HCT116 (cell line): ENCODE measurements around the gene SOX2. TPM values are rescaled to one million over a fixed set of nuclear protein-coding genes. Genes with fewer than 3 reads are reported as not detected.

ENCODE experiments used
- ATAC-seq: fragments of 200-7000 bp; cut with Tn5 transposase; 2 replicates; pipeline ENCODE4 v1.9.1; 2020; ENCODE audit warnings: mild to moderate bottlenecking, moderate library complexity
- BruUV-seq: library from RNA; stranded (reverse); fragments of 400-500 nt; replicated peaks from 2 replicates; lab custom pipeline; 2021; lab: Mats Ljungman, UMichigan
- CTCF ChIA-PET: fragments of 300-600 bp; sonication (Branson Sonifier 250); formaldehyde crosslinking; loops from one replicate; lab custom pipeline; 2021; ENCODE audit warnings: antibody characterized with exemption; lab: Charles Lee
- POLR2A ChIA-PET: fragments of 300-600, 350-600 bp; sonication (Branson Sonifier 250); formaldehyde crosslinking; loops from one replicate; lab custom pipeline; 2021; ENCODE audit warnings: antibody characterized with exemption; lab: Charles Lee
- RAD21 ChIA-PET, 2 experiments: fragments of 300-600 bp; sonication (Branson Sonifier 250); formaldehyde crosslinking; loops; one replicate each; lab custom pipeline; 2023; ENCODE audit warnings: low total read pairs in 2 of 2; ENCODE audit not compliant: uncharacterized antibody in 2 of 2, unreplicated experiment in 2 of 2, low non-redundant PET in 1 of 2; lab: Charles Lee
- DNase-seq: peaks from one replicate; pipeline ENCODE4 v3.0.0-alpha.2; 2010; ENCODE audit warnings: low read depth, low spot score
- H2AFZ ChIP-seq: fragments of 200-600 bp; shearing (Covaris generic), sonication (generic); 2 replicates; pipeline ENCODE4 v1.6.1; 2017; ENCODE audit warnings: low read depth, mixed run types, mixed read lengths, antibody characterized with exemption, low read length; ENCODE audit not compliant: poor library complexity, severe bottlenecking
- H3K27ac ChIP-seq: 2 replicates; pipeline ENCODE4 v1.5.1; 2012; ENCODE audit warnings: low read depth, low read length
- H3K27me3 ChIP-seq: fragments of 200-600 bp; sonication (generic); 2 replicates; pipeline ENCODE4 v1.6.1; 2016; ENCODE audit warnings: mixed run types, low read length, mixed read lengths; ENCODE audit not compliant: insufficient read depth
- H3K36me3 ChIP-seq, 2 experiments: fragments of 200-500 bp in 1 of 2; fragments of 200-600 bp in 1 of 2; sonication (Bioruptor generic) in 1 of 2; sonication (generic) in 1 of 2; 2 replicates each; pipeline versions ENCODE4 v1.5.1 to v1.6.1; 2014 to 2016; ENCODE audit warnings: low read length in 2 of 2, inconsistent platforms in 1 of 2, mixed read lengths in 1 of 2, mixed run types in 1 of 2; ENCODE audit not compliant: insufficient read depth in 2 of 2, control insufficient read depth in 1 of 2
- H3K4me1 ChIP-seq, 2 experiments: fragments of 200-600 bp in 1 of 2; sonication (generic) in 1 of 2; 2 replicates each; pipeline versions ENCODE4 v1.5.1 to v1.6.1; 2012 to 2017; ENCODE audit warnings: low read length in 2 of 2, inconsistent platforms in 1 of 2, mild to moderate bottlenecking in 1 of 2, mixed read lengths in 1 of 2, mixed run types in 1 of 2, moderate library complexity in 1 of 2; ENCODE audit not compliant: insufficient read depth in 2 of 2, control insufficient read depth in 1 of 2
- H3K4me2 ChIP-seq: fragments of 200-600 bp; sonication (generic); 2 replicates; pipeline ENCODE4 v1.6.1; 2017; ENCODE audit warnings: mixed run types, low read length, mixed read lengths
- H3K4me3 ChIP-seq, 2 experiments: fragments of 200-600 bp in 1 of 2; sonication (generic) in 1 of 2; replicated peaks in 1 of 2; 2 replicates each; pipeline ENCODE4 v1.5.1; 2011 to 2016; ENCODE audit warnings: low read length in 2 of 2, control low read depth in 1 of 2, low read depth in 1 of 2, mild to moderate bottlenecking in 1 of 2, mixed read lengths in 1 of 2, mixed run types in 1 of 2
- H3K79me2 ChIP-seq: fragments of 200-600 bp; sonication (generic); 2 replicates; pipeline ENCODE4 v1.6.1; 2017; ENCODE audit warnings: mild to moderate bottlenecking, mixed run types, low read length, moderate library complexity, mixed read lengths; ENCODE audit not compliant: insufficient read depth
- H3K9ac ChIP-seq: fragments of 200-600 bp; sonication (generic); 2 replicates; pipeline ENCODE4 v1.6.1; 2016; ENCODE audit warnings: low read length, mixed read lengths
- H3K9me2 ChIP-seq: fragments of 200-600 bp; sonication (generic), shearing (Covaris generic); 2 replicates; pipeline ENCODE4 v1.6.1; 2017; ENCODE audit warnings: mixed run types, mild to moderate bottlenecking, moderate library complexity; ENCODE audit not compliant: insufficient read depth
- H3K9me3 ChIP-seq, 2 experiments: fragments of 200-500 bp in 1 of 2; fragments of 200-600 bp in 1 of 2; sonication (Bioruptor generic) in 1 of 2; sonication (generic) in 1 of 2; 2 replicates each; pipeline ENCODE4 v1.6.1; 2014 to 2017; ENCODE audit warnings: low read length in 2 of 2, mixed read lengths in 2 of 2, inconsistent platforms in 1 of 2, low read depth in 1 of 2, mild to moderate bottlenecking in 1 of 2, mixed run types in 1 of 2, moderate library complexity in 1 of 2; ENCODE audit not compliant: control insufficient read depth in 1 of 2, insufficient read depth in 1 of 2
- H4K20me1 ChIP-seq: fragments of 200-600 bp; sonication (generic), shearing (Covaris generic); 2 replicates; pipeline ENCODE4 v1.6.1; 2017; ENCODE audit warnings: mixed run types, mild to moderate bottlenecking, moderate library complexity; ENCODE audit not compliant: insufficient read depth
- CTCF ChIP-seq, 3 experiments: fragments of 200-600 bp in 1 of 3; sonication (generic) in 1 of 3; IDR thresholded peaks in 2 of 3; conservative IDR thresholded peaks in 1 of 3; 2 replicates each; pipeline ENCODE4 v1.5.1; 2012 to 2017; ENCODE audit warnings: low read depth in 2 of 3, low read length in 2 of 3, antibody characterized with exemption in 1 of 3, borderline replicate concordance in 1 of 3, control low read depth in 1 of 3, mild to moderate bottlenecking in 1 of 3, mixed read lengths in 1 of 3, mixed run types in 1 of 3, moderate library complexity in 1 of 3; ENCODE audit not compliant: insufficient read depth in 1 of 3
- EGR1 ChIP-seq: IDR thresholded peaks from 2 replicates; pipeline ENCODE4 v1.6.1; 2012; ENCODE audit warnings: low read depth
- ELF1 ChIP-seq: IDR thresholded peaks from 2 replicates; pipeline ENCODE4 v1.6.1; 2012; ENCODE audit warnings: low read depth, borderline replicate concordance
- EZH2 ChIP-seq: fragments of 200-600 bp; sonication (generic); IDR thresholded peaks from 2 replicates; pipeline ENCODE4 v1.6.1; 2017; ENCODE audit warnings: antibody characterized with exemption, mixed run types
- EZH2phosphoT487 ChIP-seq: fragments of 200-600 bp; IDR thresholded peaks from 2 replicates; pipeline ENCODE4 v1.6.1; 2018; ENCODE audit warnings: antibody characterized with exemption, borderline replicate concordance
- FOSL1 ChIP-seq: IDR thresholded peaks from 2 replicates; pipeline ENCODE4 v1.6.1; 2012; ENCODE audit warnings: low read depth
- JUND ChIP-seq: IDR thresholded peaks from 2 replicates; pipeline ENCODE4 v1.6.1; 2012
- POLR2A ChIP-seq: IDR thresholded peaks from 2 replicates; pipeline ENCODE4 v1.7.0; 2011; ENCODE audit warnings: borderline replicate concordance; ENCODE audit not compliant: insufficient read depth, insufficient read length; ENCODE audit errors: extremely low read depth
- RAD21 ChIP-seq: IDR thresholded peaks from 2 replicates; pipeline ENCODE4 v1.6.1; 2012; ENCODE audit warnings: low read depth, mild to moderate bottlenecking
- SP1 ChIP-seq: IDR thresholded peaks from 2 replicates; pipeline ENCODE4 v1.6.1; 2012; ENCODE audit warnings: low read depth
- TCF7L2 ChIP-seq: IDR thresholded peaks from 2 replicates; pipeline ENCODE4 v1.7.0; 2011; ENCODE audit warnings: borderline replicate concordance, inconsistent platforms; ENCODE audit not compliant: insufficient read depth, insufficient read length; ENCODE audit errors: extremely low read depth
- YY1 ChIP-seq: IDR thresholded peaks from 2 replicates; pipeline ENCODE4 v1.6.1; 2011; ENCODE audit warnings: low read length, low read depth, moderate library complexity, mild to moderate bottlenecking; ENCODE audit not compliant: insufficient replicate concordance; ENCODE audit errors: extremely low read depth
- ZBTB33 ChIP-seq: IDR thresholded peaks from 2 replicates; pipeline ENCODE4 v1.6.1; 2011; ENCODE audit warnings: mild to moderate bottlenecking, low read length, moderate library complexity; ENCODE audit not compliant: insufficient replicate concordance; ENCODE audit errors: extremely low read depth
- ZFX ChIP-seq: fragments of 450-650 bp; IDR thresholded peaks from 2 replicates; pipeline ENCODE4 v1.6.1; 2017
- intact Hi-C: fragments of 100-400 bp; cut with micrococcal nuclease; formaldehyde crosslinking; loops from 2 replicates; pipeline ENCODE4 v1.10.0; 2022
- total RNA-seq: library from RNA; stranded (reverse); gene quantifications from one replicate; pipeline ENCODE4 v1.2.1, GENCODE V29; 2021; ENCODE audit not compliant: unreplicated experiment
- TF ChIP-seq, protein P1 (sequence below): IDR thresholded peaks from 2 replicates; pipeline ENCODE4 v1.6.1; 2012; ENCODE audit warnings: low read depth
- TF ChIP-seq, protein P2 (sequence below): IDR thresholded peaks from 2 replicates; pipeline ENCODE4 v1.6.1; 2012
- TF ChIP-seq, protein P3 (sequence below): IDR thresholded peaks from 2 replicates; pipeline ENCODE4 v1.6.1; 2012

The SOX2 gene
- total RNA-seq, 1 experiment from 2014 or later: 0.15 TPM

DNA sequence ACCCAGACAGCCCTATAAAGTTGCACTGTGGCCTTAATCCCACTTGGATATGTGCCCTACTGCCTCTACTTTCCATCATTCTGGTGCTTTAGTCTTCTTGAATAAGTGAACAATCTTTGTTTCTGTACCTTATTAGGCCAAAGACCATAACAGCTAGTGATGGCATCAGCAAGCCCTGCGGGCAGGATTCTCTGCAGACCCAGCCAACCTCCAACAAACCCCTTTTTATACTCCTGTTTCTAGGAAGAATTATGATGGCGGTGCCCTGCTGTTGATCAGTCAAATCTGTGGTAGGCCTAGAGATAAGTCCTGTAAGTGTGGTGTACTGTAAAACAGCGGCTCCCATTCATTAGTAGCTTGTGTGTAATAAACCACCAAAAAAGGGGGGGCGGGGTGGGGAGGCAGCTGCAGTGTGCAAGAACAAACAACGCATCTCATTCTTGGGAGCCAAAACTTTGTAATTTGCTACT, 40.5 kb downstream of the SOX2 start:
- H3K4me3 ChIP-seq: no peak overlapping the region
- ChIA-PET CTCF (no interaction called here), POLR2A (no interaction called here), RAD21 (no interaction called here)
- ATAC-seq (no peak), DNase-seq (no peak)
- intact Hi-C loops: no loop called here
- 0 out of 4 replicates have a peak, but pooled peaks cover 0 to 3% of the 10 kb centered on the region in 2 experiments for H3K4me1 ChIP-seq
- H2AFZ ChIP-seq: no peak overlapping the region
- no peaks in the 10 kb centered on the region for H3K36me3 ChIP-seq
- no peak overlapping the region for H3K27ac ChIP-seq
- no TSS peak for BruUV-seq
- TF ChIP-seq, protein P1, sequence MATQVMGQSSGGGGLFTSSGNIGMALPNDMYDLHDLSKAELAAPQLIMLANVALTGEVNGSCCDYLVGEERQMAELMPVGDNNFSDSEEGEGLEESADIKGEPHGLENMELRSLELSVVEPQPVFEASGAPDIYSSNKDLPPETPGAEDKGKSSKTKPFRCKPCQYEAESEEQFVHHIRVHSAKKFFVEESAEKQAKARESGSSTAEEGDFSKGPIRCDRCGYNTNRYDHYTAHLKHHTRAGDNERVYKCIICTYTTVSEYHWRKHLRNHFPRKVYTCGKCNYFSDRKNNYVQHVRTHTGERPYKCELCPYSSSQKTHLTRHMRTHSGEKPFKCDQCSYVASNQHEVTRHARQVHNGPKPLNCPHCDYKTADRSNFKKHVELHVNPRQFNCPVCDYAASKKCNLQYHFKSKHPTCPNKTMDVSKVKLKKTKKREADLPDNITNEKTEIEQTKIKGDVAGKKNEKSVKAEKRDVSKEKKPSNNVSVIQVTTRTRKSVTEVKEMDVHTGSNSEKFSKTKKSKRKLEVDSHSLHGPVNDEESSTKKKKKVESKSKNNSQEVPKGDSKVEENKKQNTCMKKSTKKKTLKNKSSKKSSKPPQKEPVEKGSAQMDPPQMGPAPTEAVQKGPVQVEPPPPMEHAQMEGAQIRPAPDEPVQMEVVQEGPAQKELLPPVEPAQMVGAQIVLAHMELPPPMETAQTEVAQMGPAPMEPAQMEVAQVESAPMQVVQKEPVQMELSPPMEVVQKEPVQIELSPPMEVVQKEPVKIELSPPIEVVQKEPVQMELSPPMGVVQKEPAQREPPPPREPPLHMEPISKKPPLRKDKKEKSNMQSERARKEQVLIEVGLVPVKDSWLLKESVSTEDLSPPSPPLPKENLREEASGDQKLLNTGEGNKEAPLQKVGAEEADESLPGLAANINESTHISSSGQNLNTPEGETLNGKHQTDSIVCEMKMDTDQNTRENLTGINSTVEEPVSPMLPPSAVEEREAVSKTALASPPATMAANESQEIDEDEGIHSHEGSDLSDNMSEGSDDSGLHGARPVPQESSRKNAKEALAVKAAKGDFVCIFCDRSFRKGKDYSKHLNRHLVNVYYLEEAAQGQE: no peak
- no peak for TF ChIP-seq FOSL1
- TF ChIP-seq EGR1: no peak
- no peak for TF ChIP-seq YY1
- no peak for TF ChIP-seq EZH2
- TF ChIP-seq TCF7L2: no peak
- no peak for TF ChIP-seq EZH2phosphoT487
- TF ChIP-seq ZFX: no peak
- TF ChIP-seq CTCF (IDR thresholded peaks at IDR 0.05 in 2 of 3, conservative IDR thresholded peaks at IDR 0.05 in 1 of 3; ENCODE audit: borderline replicate concordance in 1 of 3, insufficient read depth in 1 of 3, low read depth in 2 of 3, low read length in 2 of 3): no peak
- TF ChIP-seq, protein P2, sequence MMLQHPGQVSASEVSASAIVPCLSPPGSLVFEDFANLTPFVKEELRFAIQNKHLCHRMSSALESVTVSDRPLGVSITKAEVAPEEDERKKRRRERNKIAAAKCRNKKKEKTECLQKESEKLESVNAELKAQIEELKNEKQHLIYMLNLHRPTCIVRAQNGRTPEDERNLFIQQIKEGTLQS: no peak
- TF ChIP-seq JUND: no peak
- TF ChIP-seq RAD21: no peak
- TF ChIP-seq, protein P3, sequence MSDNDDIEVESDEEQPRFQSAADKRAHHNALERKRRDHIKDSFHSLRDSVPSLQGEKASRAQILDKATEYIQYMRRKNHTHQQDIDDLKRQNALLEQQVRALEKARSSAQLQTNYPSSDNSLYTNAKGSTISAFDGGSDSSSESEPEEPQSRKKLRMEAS: no peak
- no peak for TF ChIP-seq ELF1
- no peak for TF ChIP-seq ZBTB33
- no peak for TF ChIP-seq SP1
- no peak for TF ChIP-seq POLR2A
- H3K9me2 ChIP-seq: no peaks in the 10 kb centered on the region
- H3K4me2 ChIP-seq: no peak overlapping the region
- no peak overlapping the region for H3K9ac ChIP-seq
- H3K79me2 ChIP-seq: no peaks in the 10 kb centered on the region
- no peaks in the 10 kb centered on the region for H3K9me3 ChIP-seq
- peaks cover 7% of the 10 kb centered on the region; the same call in 1 of the 2 replicates for H3K27me3 ChIP-seq
- H4K20me1 ChIP-seq: no peaks in the 10 kb centered on the region
